ENCODE measurements around the gene HES3.

The HES3 gene

DNA sequence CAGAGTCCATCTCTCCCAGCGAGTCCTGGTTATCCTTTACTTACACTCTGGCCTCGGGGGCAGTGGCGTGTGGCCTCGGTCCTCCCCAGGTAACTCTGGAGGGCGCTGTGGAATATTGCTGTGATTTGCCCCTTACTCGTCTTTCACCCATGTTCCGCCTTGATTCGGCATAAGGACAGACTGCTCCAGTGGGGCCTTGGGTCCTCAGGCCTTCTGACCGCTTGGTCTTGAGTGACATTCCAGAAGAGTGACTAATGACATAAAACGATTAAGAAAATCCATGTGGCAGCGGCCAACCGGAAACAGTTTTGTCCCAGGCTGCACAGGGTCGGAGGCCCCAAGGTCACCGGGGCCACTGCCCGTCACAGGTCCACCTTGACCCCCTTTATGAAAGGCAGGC is 19.3 kb upstream of the HES3 start:
- CTCF ChIA-PET = interaction anchor here (0.7 to 1.7 kb wide), 3 partner anchors 9 to 20 kb away, joined by 3 to 4 read pairs (median 4); no protein-coding TSS in a partner anchor
- POLR2A ChIA-PET = no interaction called here
- TF ChIP-seq, protein P1, sequence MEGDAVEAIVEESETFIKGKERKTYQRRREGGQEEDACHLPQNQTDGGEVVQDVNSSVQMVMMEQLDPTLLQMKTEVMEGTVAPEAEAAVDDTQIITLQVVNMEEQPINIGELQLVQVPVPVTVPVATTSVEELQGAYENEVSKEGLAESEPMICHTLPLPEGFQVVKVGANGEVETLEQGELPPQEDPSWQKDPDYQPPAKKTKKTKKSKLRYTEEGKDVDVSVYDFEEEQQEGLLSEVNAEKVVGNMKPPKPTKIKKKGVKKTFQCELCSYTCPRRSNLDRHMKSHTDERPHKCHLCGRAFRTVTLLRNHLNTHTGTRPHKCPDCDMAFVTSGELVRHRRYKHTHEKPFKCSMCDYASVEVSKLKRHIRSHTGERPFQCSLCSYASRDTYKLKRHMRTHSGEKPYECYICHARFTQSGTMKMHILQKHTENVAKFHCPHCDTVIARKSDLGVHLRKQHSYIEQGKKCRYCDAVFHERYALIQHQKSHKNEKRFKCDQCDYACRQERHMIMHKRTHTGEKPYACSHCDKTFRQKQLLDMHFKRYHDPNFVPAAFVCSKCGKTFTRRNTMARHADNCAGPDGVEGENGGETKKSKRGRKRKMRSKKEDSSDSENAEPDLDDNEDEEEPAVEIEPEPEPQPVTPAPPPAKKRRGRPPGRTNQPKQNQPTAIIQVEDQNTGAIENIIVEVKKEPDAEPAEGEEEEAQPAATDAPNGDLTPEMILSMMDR (IDR thresholded peaks at IDR 0.05; ENCODE audit: control extremely low read depth, extremely low read depth, low read depth, missing control alignments) = no peak
- no peak for DNase-seq (ENCODE audit: extremely low spot score)

DNA sequence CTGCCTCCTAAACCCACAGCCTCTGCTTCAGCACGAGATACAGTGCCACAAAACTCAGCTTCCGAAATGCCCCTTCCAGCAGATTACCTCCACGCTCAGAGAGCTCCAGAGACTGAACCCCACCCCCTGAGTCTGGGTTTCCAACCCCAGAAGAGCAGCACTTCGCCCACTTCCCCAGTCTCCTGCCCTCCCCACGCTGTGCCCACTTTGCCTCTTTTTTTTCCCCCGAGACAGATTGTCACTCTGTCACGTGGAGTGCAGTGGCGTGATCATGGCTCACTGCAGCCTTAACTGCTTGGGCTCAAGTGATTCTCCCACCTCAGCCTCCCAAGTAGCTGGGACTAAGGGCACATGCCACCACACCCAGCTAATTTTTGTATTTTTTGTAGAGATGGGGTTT is 18.3 kb upstream of the HES3 start:
- DNase-seq (ENCODE audit: extremely low spot score) = no peak
- POLR2A ChIA-PET = interaction anchor here (0.5 kb wide), 1 partner anchor 144 kb away, joined by 4 read pairs; no protein-coding TSS in a partner anchor
- CTCF ChIA-PET = interaction anchor here (0.7 to 2.1 kb wide), 6 partner anchors 10 to 20 kb away, joined by 3 to 11 read pairs (median 4); partner anchors contain the start of gene RNF207
- TF ChIP-seq, protein P1 (IDR thresholded peaks at IDR 0.05; ENCODE audit: control extremely low read depth, extremely low read depth, low read depth, missing control alignments) = no peak

DNA sequence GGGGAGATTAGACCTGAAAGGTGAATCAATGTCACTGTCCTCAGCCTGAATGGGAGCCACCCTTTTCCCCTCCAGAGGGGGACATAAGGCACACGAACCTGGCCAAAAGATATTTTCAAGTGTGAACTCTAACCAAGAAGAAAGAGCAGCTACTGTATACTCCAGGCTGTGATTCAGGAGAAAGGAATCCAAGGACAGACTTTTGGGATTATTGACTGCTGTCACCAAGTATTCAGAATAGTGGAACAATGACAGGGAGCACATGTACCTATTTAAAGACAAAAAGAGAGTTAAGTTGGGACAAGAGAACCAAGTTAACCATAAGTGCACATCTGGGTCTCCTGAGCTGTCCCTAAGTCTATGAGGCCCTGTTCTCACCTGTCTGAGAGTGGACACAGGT is 10.6 kb upstream of the HES3 start:
- DNase-seq (ENCODE audit: extremely low spot score) = no peak
- POLR2A ChIA-PET = interaction anchor here (0.6 kb wide), 1 partner anchor 41 kb away, joined by 3 read pairs; no protein-coding TSS in a partner anchor
- TF ChIP-seq, protein P1 (IDR thresholded peaks at IDR 0.05; ENCODE audit: control extremely low read depth, extremely low read depth, low read depth, missing control alignments) = no peak
- CTCF ChIA-PET = interaction anchor here (0.7 to 2.7 kb wide), 3 partner anchors 13 to 190 kb away, joined by 3 to 5 read pairs (median 3); no protein-coding TSS in a partner anchor

DNA sequence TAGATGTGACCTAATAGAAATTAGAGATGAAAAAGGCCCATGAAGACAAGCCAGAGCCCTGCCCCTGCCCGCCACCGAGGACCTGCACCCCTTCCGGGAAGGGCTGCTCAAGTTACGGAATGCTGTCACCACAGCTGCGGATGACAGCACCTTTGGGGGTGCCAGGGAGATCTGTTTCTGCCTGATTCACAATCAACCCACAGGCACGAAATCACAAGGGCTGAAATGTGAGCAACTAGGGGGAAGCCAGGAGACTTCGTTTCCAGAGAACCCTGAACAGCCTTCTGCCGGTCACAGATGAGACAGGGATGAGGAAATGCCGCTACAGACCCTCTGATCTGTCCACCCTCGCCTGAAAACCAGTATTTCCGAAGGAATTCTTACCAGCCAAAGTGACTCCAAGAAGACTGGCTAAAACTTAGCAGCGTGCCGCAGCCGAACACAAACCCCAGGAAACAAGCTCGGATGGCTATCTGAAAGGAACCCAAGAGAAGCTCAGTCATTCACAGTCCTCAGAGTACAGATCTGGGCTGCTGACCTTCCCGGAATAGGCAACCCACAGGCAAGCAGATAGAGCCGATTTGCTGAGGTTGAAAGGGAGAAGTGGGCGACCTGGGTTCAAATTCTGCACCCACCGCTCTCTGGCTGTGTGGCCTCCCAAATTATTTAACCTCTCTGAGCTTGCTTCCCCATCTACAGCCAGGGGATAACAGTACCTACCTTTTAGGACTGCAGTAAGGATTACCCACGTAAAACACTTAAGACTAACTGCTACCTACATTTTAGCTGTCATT is 9.3 kb upstream of the HES3 start:
- CTCF ChIA-PET = interaction anchor here (2.0 to 3.2 kb wide), 3 partner anchors 12 to 30 kb away, joined by 8 to 34 read pairs (median 10); partner anchors contain the start of gene RNF207

DNA sequence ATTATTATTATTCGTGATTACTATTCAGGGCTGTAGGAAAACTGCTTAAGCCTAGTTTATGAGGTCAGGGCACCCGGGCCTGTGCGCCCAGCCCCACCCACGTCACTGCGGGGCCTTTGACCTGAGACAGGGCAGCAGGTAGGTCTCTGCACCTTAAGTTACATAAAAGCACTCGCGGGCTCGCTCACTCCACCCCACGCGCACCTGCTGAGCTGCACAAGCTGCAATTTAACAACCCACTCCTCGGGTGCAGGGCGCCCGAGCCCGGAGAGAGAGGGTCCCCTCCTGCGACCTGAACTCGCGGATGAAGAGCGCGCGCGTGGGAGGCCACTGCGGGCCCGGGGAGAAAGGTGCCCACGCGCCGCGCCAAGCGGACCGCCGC is 8.7 kb upstream of the HES3 start:
- CTCF ChIA-PET = interaction anchor here (2.0 to 3.2 kb wide), 3 partner anchors 11 to 31 kb away, joined by 8 to 34 read pairs (median 10); partner anchors contain the start of gene RNF207
- DNase-seq (ENCODE audit: extremely low spot score) = no peak
- POLR2A ChIA-PET = interaction anchor here (0.6 kb wide), 2 partner anchors 174 to 479 kb away, joined by 4 to 5 read pairs; no protein-coding TSS in a partner anchor
- TF ChIP-seq, protein P1 (IDR thresholded peaks at IDR 0.05; ENCODE audit: control extremely low read depth, extremely low read depth, low read depth, missing control alignments) = no peak

More for the DNA sequence above, 9.3 kb upstream of the HES3 start:
- TF ChIP-seq, protein P1 (IDR thresholded peaks at IDR 0.05; ENCODE audit: control extremely low read depth, extremely low read depth, low read depth, missing control alignments) = no peak
- no peak for DNase-seq (ENCODE audit: extremely low spot score)
- POLR2A ChIA-PET = interaction anchor here (0.6 kb wide), 1 partner anchor 175 kb away, joined by 4 read pairs; no protein-coding TSS in a partner anchor

DNA sequence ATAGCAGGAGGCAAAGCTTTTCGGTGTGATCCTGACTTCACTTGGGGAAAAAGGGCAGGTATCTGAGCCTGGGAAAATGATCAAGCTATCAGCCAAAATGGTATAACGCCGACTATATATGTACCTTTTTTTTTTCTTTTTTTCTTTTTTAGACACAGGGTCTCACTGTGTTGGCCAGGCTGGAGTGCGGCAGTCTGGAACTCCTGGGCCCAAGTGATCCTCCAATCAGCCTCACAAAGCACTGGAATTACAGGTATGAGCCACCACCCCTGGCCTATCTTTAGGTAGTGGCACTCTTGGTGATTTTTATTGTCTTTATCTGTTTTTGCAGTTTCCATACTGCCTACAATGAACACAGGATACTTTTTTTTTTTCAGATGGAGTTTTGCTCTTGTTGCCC is 6.9 kb upstream of the HES3 start:
- POLR2A ChIA-PET = no interaction called here
- CTCF ChIA-PET = interaction anchor here (2.2 to 3.2 kb wide), 3 partner anchors 9 to 107 kb away, joined by 10 to 34 read pairs (median 20); partner anchors contain the start of gene RNF207
- no peak for DNase-seq (ENCODE audit: extremely low spot score)
- TF ChIP-seq, protein P1 (IDR thresholded peaks at IDR 0.05; ENCODE audit: control extremely low read depth, extremely low read depth, low read depth, missing control alignments) = no peak

All from GM10248 (cell line).